ENCODE data around the gene SULT1C4.

GRCh38 chr2:108354136-108354535 lies 23.6 kb upstream of the SULT1C4 start:
- TF ChIP-seq POLR2A (IDR thresholded peaks at IDR 0.05) (no peak), CTCF (IDR thresholded peaks at IDR 0.05 in 4 of 5, conservative IDR thresholded peaks at IDR 0.05 in 1 of 5) (no peak)

Measured in gastrocnemius medialis (tissue), 4 donors.